ENCODE data around the gene BEND6.

- TF ChIP-seq POLR2AphosphoS5 (IDR thresholded peaks at IDR 0.05) (no peak), CTCF (IDR thresholded peaks at IDR 0.05) (no peak)
These were observed 43.1 kb upstream of the BEND6 start for GRCh38 chr6:56911847-56912246.
